SU-DHL-6 (cell line): ENCODE measurements around the gene PELI3.

ENCODE experiments used
- EZH2phosphoT487 ChIP-seq: fragments of 200-600 bp; sonication (generic), shearing (Covaris generic); conservative IDR thresholded peaks from 2 replicates; pipeline ENCODE4 v1.6.1; 2018; ENCODE audit warnings: mild to moderate bottlenecking, antibody characterized with exemption, low read length, moderate library complexity, mixed read lengths
- TF ChIP-seq, protein P1 (sequence below): fragments of 200-600 bp; sonication (generic); IDR thresholded peaks from one replicate; pipeline ENCODE4 v1.5.1; 2017; ENCODE audit warnings: antibody characterized with exemption, mild to moderate bottlenecking, low read length, moderate library complexity; ENCODE audit not compliant: insufficient read depth, poor library complexity, severe bottlenecking

DNA sequence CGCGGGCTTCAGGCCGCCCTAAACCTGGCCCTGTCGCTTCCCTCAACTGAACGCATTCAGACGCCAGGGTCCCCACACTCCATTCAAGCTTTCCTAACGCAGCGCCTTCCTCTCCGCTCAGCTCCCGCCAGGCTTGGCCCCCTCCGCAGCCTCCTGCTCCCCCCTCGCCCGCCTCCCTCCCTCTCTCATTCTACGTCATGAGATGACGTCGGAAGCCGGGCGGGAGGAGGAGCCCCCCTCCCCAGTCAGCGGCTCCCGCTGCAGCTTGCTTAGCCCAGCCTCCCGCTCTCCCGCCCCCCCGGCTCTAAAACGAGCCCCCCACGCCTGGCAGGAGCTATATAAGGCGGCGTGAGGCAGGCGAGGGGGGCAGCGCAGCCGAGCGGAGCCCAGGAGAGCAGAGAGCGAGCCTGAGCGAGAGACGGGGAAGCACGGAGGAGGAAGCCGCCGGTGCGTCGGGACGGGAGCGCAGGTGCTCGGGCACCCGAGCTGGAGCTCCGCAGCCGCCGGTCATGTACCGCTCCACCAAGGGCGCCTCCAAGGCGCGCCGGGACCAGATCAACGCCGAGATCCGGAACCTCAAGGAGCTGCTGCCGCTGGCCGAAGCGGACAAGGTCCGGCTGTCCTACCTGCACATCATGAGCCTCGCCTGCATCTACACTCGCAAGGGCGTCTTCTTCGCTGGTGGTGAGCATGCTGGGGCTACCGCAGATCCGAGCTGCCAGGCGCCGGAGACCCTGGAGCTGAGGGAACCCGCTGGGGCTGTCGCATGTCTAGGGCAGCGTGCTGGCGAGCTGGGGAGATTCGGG, 45.8 kb upstream of the PELI3 start, which contains the start of gene NPAS4:
- TF ChIP-seq, protein P1, sequence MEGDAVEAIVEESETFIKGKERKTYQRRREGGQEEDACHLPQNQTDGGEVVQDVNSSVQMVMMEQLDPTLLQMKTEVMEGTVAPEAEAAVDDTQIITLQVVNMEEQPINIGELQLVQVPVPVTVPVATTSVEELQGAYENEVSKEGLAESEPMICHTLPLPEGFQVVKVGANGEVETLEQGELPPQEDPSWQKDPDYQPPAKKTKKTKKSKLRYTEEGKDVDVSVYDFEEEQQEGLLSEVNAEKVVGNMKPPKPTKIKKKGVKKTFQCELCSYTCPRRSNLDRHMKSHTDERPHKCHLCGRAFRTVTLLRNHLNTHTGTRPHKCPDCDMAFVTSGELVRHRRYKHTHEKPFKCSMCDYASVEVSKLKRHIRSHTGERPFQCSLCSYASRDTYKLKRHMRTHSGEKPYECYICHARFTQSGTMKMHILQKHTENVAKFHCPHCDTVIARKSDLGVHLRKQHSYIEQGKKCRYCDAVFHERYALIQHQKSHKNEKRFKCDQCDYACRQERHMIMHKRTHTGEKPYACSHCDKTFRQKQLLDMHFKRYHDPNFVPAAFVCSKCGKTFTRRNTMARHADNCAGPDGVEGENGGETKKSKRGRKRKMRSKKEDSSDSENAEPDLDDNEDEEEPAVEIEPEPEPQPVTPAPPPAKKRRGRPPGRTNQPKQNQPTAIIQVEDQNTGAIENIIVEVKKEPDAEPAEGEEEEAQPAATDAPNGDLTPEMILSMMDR: no peak
- no peak for TF ChIP-seq EZH2phosphoT487
